Liver (tissue), 9 donors: Measurements from ENCODE around the gene MYB. TPM values are rescaled to one million over a fixed set of nuclear protein-coding genes. Genes with fewer than 3 reads are reported as not detected.

Source experiments
- DNase-seq: peaks from one replicate; pipeline ENCODE4 v3.0.0-alpha.2; 2017; ENCODE audit warnings: low spot score
- H3K27ac ChIP-seq, 2 donors: one replicate each; pipeline ENCODE4 v1.7.0; 2013; ENCODE audit warnings: inconsistent platforms in 2 of 2, low read length in 2 of 2, control low read depth in 1 of 2, low read depth in 1 of 2, mild to moderate bottlenecking in 1 of 2
- H3K27me3 ChIP-seq, 4 donors: one replicate each; pipeline versions ENCODE4 v1.6.1 to v1.7.0; 2013; ENCODE audit warnings: low read length in 3 of 4, inconsistent platforms in 1 of 4, mild to moderate bottlenecking in 1 of 4, moderate library complexity in 1 of 4; ENCODE audit not compliant: control insufficient read depth in 4 of 4, insufficient read depth in 4 of 4
- H3K36me3 ChIP-seq, 4 donors: one replicate each; pipeline versions ENCODE4 v1.6.1 to v1.7.0; 2013; ENCODE audit warnings: low read length in 3 of 4, mild to moderate bottlenecking in 3 of 4, low read depth in 1 of 4, moderate library complexity in 1 of 4; ENCODE audit not compliant: control insufficient read depth in 4 of 4, insufficient read depth in 3 of 4
- H3K4me1 ChIP-seq, 4 donors: one replicate each; pipeline versions ENCODE4 v1.6.1 to v1.7.0; 2013; ENCODE audit warnings: low read length in 3 of 4, mild to moderate bottlenecking in 3 of 4, moderate library complexity in 1 of 4; ENCODE audit not compliant: control insufficient read depth in 4 of 4, insufficient read depth in 4 of 4
- H3K4me3 ChIP-seq, 3 donors: one replicate each; pipeline versions ENCODE4 v1.6.1 to v1.7.0; 2013; ENCODE audit warnings: low read length in 3 of 3, control low read depth in 1 of 3, low read depth in 1 of 3, mild to moderate bottlenecking in 1 of 3
- H3K9ac ChIP-seq, 2 donors: one replicate each; pipeline ENCODE4 v1.7.0; 2013; ENCODE audit warnings: low read length in 2 of 2, mild to moderate bottlenecking in 2 of 2, moderate library complexity in 2 of 2, control low read depth in 1 of 2, low read depth in 1 of 2
- H3K9me3 ChIP-seq, 4 donors: one replicate each; pipeline versions ENCODE4 v1.6.1 to v1.7.0; 2013; ENCODE audit warnings: low read length in 3 of 4; ENCODE audit not compliant: control insufficient read depth in 4 of 4
- ATF3 ChIP-seq: IDR thresholded peaks from 2 replicates; pipeline ENCODE4 v1.6.1; 2016; ENCODE audit warnings: antibody characterized with exemption
- FOXA1 ChIP-seq: IDR thresholded peaks from 2 replicates; pipeline ENCODE4 v1.6.1; 2016; ENCODE audit warnings: antibody characterized with exemption
- FOXA2 ChIP-seq: IDR thresholded peaks from 2 replicates; pipeline ENCODE4 v1.6.1; 2016; ENCODE audit warnings: antibody characterized with exemption
- GABPA ChIP-seq, 2 donors: IDR thresholded peaks in 1 of 2; conservative IDR thresholded peaks in 1 of 2; 2 replicates each; pipeline ENCODE4 v1.6.1; 2016; ENCODE audit warnings: antibody characterized with exemption in 2 of 2, mild to moderate bottlenecking in 1 of 2, moderate library complexity in 1 of 2
- HNF4A ChIP-seq, 2 donors: conservative IDR thresholded peaks; 2 replicates each; pipeline ENCODE4 v1.6.1; 2016; ENCODE audit warnings: antibody characterized with exemption in 2 of 2, mild to moderate bottlenecking in 2 of 2
- MAX ChIP-seq: IDR thresholded peaks from 2 replicates; pipeline ENCODE4 v1.6.1; 2016; ENCODE audit warnings: antibody characterized with exemption
- NR2F2 ChIP-seq: IDR thresholded peaks from 2 replicates; pipeline ENCODE4 v1.6.1; 2016; ENCODE audit warnings: antibody characterized with exemption
- REST ChIP-seq: IDR thresholded peaks from 2 replicates; pipeline ENCODE4 v1.6.1; 2016; ENCODE audit warnings: antibody characterized with exemption, mild to moderate bottlenecking
- RXRA ChIP-seq, 2 donors: IDR thresholded peaks; 2 replicates each; pipeline ENCODE4 v1.6.1; 2017 to 2018; ENCODE audit warnings: antibody characterized with exemption in 2 of 2, mild to moderate bottlenecking in 1 of 2
- YY1 ChIP-seq: IDR thresholded peaks from 2 replicates; pipeline ENCODE4 v1.6.1; 2016; ENCODE audit warnings: antibody characterized with exemption, mild to moderate bottlenecking
- ZBTB33 ChIP-seq: IDR thresholded peaks from 2 replicates; pipeline ENCODE4 v1.6.1; 2016; ENCODE audit warnings: antibody characterized with exemption
- WGBS: extraction: QIAGEN DNeasy Blood & Tissue Kit; methylation state at CpG from one replicate; pipeline ENCODE4 v1.1.7; 2013; 5-methylcytosine and 5-hydroxymethylcytosine counted together
- polyA plus RNA-seq, 2 donors: library from polyadenylated mRNA; stranded (reverse) in 1 of 2; unstranded in 1 of 2; fragments of 200-250 nt in 1 of 2; fragments of >200 nt in 1 of 2; fragmentation: Nextera tagmentation in 1 of 2; extraction: Ambion mirVana in 1 of 2; gene quantifications; one replicate each; pipeline versions ENCODE4 v1.2.1 to v1.2.3, GENCODE V29; 2013 to 2015
- total RNA-seq, 2 donors: library from RNA; depleted of rRNA; stranded (reverse); fragments of >200 nt; gene quantifications; one replicate each; pipeline ENCODE4 v1.2.3, GENCODE V29; 2014
- donor health status: healthy.
- donor health status: healthy.
- donor health status: healthy.
- donor health status: healthy.
- donor health status: healthy.

Gene MYB
- total and polyA plus RNA-seq, 4 donors = 0.08 to 19.8 (median 0.11) TPM

- no peaks in the 10 kb centered on the region for H3K27me3 ChIP-seq
- H3K27ac ChIP-seq = no peak overlapping the region
- no peaks in the 10 kb centered on the region for H3K36me3 ChIP-seq
- WGBS = 97% methylated on average over 6 of the region's 6 CpGs
- H3K9me3 ChIP-seq = no peaks in the 10 kb centered on the region
- H3K9ac ChIP-seq = no peak overlapping the region
- H3K4me1 ChIP-seq = no peaks in the 10 kb centered on the region
- no peak for DNase-seq
- no peak overlapping the region for H3K4me3 ChIP-seq
- TF ChIP-seq ATF3 (no peak), REST (no peak)
Measured at GRCh38 chr6:135217663-135218062, 36.6 kb downstream of the MYB start.

GRCh38 chr6:135219346-135219745 is 38.2 kb downstream of the MYB start:
- Histone ChIP-seq H3K27me3 (no peaks in the 10 kb centered on the region), H3K4me3 (no peak overlapping the region), H3K9ac (no peak overlapping the region), H3K27ac (no peak overlapping the region), H3K36me3 (no peaks in the 10 kb centered on the region), H3K9me3 (no peaks in the 10 kb centered on the region), H3K4me1 (no peaks in the 10 kb centered on the region)
- DNase-seq = no peak
- 96% methylated on average over 6 of the region's 6 CpGs for WGBS
- TF ChIP-seq REST (no peak), RXRA (IDR thresholded peaks at IDR 0.05) (no peak), HNF4A (conservative IDR thresholded peaks at IDR 0.05) (no peak), ZBTB33 (no peak), YY1 (no peak)

- no peak overlapping the region for H3K9ac ChIP-seq
- DNase-seq = no peak
- H3K4me1 ChIP-seq = no peaks in the 10 kb centered on the region
- no peak overlapping the region for H3K27ac ChIP-seq
- WGBS = 91% methylated on average over 3 of the region's 3 CpGs
- H3K27me3 ChIP-seq = no peaks in the 10 kb centered on the region
- H3K9me3 ChIP-seq = no peaks in the 10 kb centered on the region
- H3K4me3 ChIP-seq = no peak overlapping the region
- no peaks in the 10 kb centered on the region for H3K36me3 ChIP-seq
- TF ChIP-seq HNF4A (conservative IDR thresholded peaks at IDR 0.05) (no peak), FOXA2 (no peak), REST (no peak), ATF3 (no peak), FOXA1 (no peak), GABPA (IDR thresholded peaks at IDR 0.05 in 1 of 2, conservative IDR thresholded peaks at IDR 0.05 in 1 of 2) (no peak), NR2F2 (no peak), MAX (no peak), YY1 (no peak)
Measured at GRCh38 chr6:135221042-135221441, 39.9 kb downstream of the MYB start.
